Left ventricle myocardium superior (tissue), 1 donor: ENCODE measurements around the gene PLBD2. TPM values are rescaled to one million over a fixed set of nuclear protein-coding genes. Genes with fewer than 3 reads are reported as not detected.
A peak's percentile ranks its signal among the peaks of the same experiment; 100 is the strongest.

Experiments
- ATAC-seq: fragments of 200-7000 bp; cut with Tn5 transposase; one replicate; pipeline ENCODE4 v1.9.1; 2020; ENCODE audit warnings: mild to moderate bottlenecking, moderate library complexity
- DNase-seq: peaks from one replicate; pipeline ENCODE4 v3.0.0-alpha.2; 2020
- intact Hi-C: fragments of 100-400 bp; cut with micrococcal nuclease; formaldehyde crosslinking; loops from one replicate; pipeline ENCODE4 v1.11.0; 2022
- total RNA-seq: library from RNA; stranded (reverse); fragmentation: NEBNext Ultra II Directional; extraction: Animal tissue kit (Norgen Biotek cat#: 25700); gene quantifications from one replicate; pipeline ENCODE4 v1.2.1, GENCODE V29; 2021
- donor health status: DM: no; HTN: yes; CAD: no; lungs with severe emphysema.

Gene PLBD2
- total RNA-seq, 1 donor from 2014 or later, result 34.4 TPM

GRCh38 chr12:113364698-113365097 is 6.3 kb downstream of the PLBD2 start:
- intact Hi-C loops, result no loop called here

GRCh38 chr12:113365639-113366395 is 7.4 kb downstream of the PLBD2 start:
- ATAC-seq (peak; percentile 70), DNase-seq (no peak)
- intact Hi-C loops, result no loop called here

More at GRCh38 chr12:113364698-113365097, 6.3 kb downstream of the PLBD2 start:
- DNase-seq (no peak), ATAC-seq (no peak)

- ATAC-seq (peak; percentile 91), DNase-seq (peak; percentile 35)
- intact Hi-C loops, result no loop called here
Measured at GRCh38 chr12:113366827-113367226, 8.4 kb downstream of the PLBD2 start.

- ATAC-seq (no peak), DNase-seq (no peak)
- intact Hi-C loops, result no loop called here
Measured at GRCh38 chr12:113368331-113368730, 9.9 kb downstream of the PLBD2 start.

- no peak for ATAC-seq
- DNase-seq, result no peak
- intact Hi-C loops, result no loop called here
Measured at GRCh38 chr12:113369391-113369985, 11.1 kb downstream of the PLBD2 start.

- ATAC-seq (no peak), DNase-seq (no peak)
- intact Hi-C loops, result no loop called here
Measured at GRCh38 chr12:113370923-113371682, 12.7 kb downstream of the PLBD2 start.

GRCh38 chr12:113371808-113372207 is 13.4 kb downstream of the PLBD2 start:
- ATAC-seq, result no peak
- DNase-seq, result no peak
- intact Hi-C loops, result no loop called here

- DNase-seq (no peak), ATAC-seq (no peak)
- intact Hi-C loops, result no loop called here
Measured at GRCh38 chr12:113372371-113372770, 14.0 kb downstream of the PLBD2 start.

- intact Hi-C loops, result no loop called here
- ATAC-seq, result no peak
- no peak for DNase-seq
Measured at GRCh38 chr12:113373440-113373839, 15.1 kb downstream of the PLBD2 start.

GRCh38 chr12:113373969-113374368 is 15.6 kb downstream of the PLBD2 start:
- no peak for ATAC-seq
- intact Hi-C loops, result no loop called here
- DNase-seq, result no peak

- ATAC-seq, result no peak
- DNase-seq, result no peak
- intact Hi-C loops, result no loop called here
Measured at GRCh38 chr12:113374823-113375428, 16.5 kb downstream of the PLBD2 start.

GRCh38 chr12:113378291-113378690 is 19.9 kb downstream of the PLBD2 start:
- ATAC-seq (no peak), DNase-seq (no peak)
- intact Hi-C loops, result no loop called here

GRCh38 chr12:113381220-113381619 is 22.8 kb downstream of the PLBD2 start:
- ATAC-seq (no peak), DNase-seq (no peak)
- intact Hi-C loops, result no loop called here

- no peak for ATAC-seq
- DNase-seq, result no peak
- intact Hi-C loops, result no loop called here
Measured at GRCh38 chr12:113382206-113382605, 23.8 kb downstream of the PLBD2 start.

GRCh38 chr12:113384778-113385177 is 26.4 kb downstream of the PLBD2 start:
- no peak for DNase-seq
- ATAC-seq, result no peak

GRCh38 chr12:113385282-113385882 is 27.0 kb downstream of the PLBD2 start:
- no peak for ATAC-seq
- intact Hi-C loops, result no loop called here
- DNase-seq, result no peak

More at GRCh38 chr12:113384778-113385177, 26.4 kb downstream of the PLBD2 start:
- intact Hi-C loops, result no loop called here

GRCh38 chr12:113386866-113387566 is 28.6 kb downstream of the PLBD2 start:
- DNase-seq (no peak), ATAC-seq (no peak)
- intact Hi-C loops, result no loop called here

- no peak for DNase-seq
- intact Hi-C loops, result no loop called here
- no peak for ATAC-seq
Measured at GRCh38 chr12:113387631-113388030, 29.2 kb downstream of the PLBD2 start.

GRCh38 chr12:113388351-113388750 is 30.0 kb downstream of the PLBD2 start:
- ATAC-seq, result no peak
- intact Hi-C loops, result no loop called here
- DNase-seq, result no peak
